GM13977 (cell line): ENCODE results near the gene SEZ6L2.

Source experiments
- DNase-seq: peaks from one replicate; pipeline ENCODE4 v3.0.0; 2012; ENCODE audit warnings: low spot score
- CTCF ChIP-seq: IDR thresholded peaks from 2 replicates; pipeline ENCODE4 v1.5.1; 2012; ENCODE audit warnings: mild to moderate bottlenecking, control low read depth; ENCODE audit not compliant: insufficient read depth; ENCODE audit errors: extremely low read depth, missing control alignments
- in situ Hi-C: fragments of 300-500 bp; cut with MboI; formaldehyde crosslinking; loops from one replicate; pipeline ENCODE4 v1.12.0; 2022; ENCODE audit warnings: low sequenced_read_pairs, low pct_unique_long_range_greater_than_20kb, mixed read lengths, inconsistent platforms; ENCODE audit not compliant: unreplicated experiment

The SEZ6L2 gene

GRCh38 chr16:29909391-29909790 lies 10.0 kb upstream of the SEZ6L2 start:
- in situ Hi-C loops = no loop called here
- no peak for TF ChIP-seq CTCF
- DNase-seq = no peak

- DNase-seq = no peak
- in situ Hi-C loops = no loop called here
- no peak for TF ChIP-seq CTCF
Observed at GRCh38 chr16:29908719-29909220, 9.4 kb upstream of the SEZ6L2 start.

GRCh38 chr16:29907973-29908372 lies 8.6 kb upstream of the SEZ6L2 start:
- no peak for DNase-seq
- no peak for TF ChIP-seq CTCF
- in situ Hi-C loops = no loop called here

GRCh38 chr16:29906520-29907244 lies 7.3 kb upstream of the SEZ6L2 start:
- TF ChIP-seq CTCF = no peak
- DNase-seq = no peak
- in situ Hi-C loops = no loop called here

- in situ Hi-C loops = no loop called here
- no peak for DNase-seq
- no peak for TF ChIP-seq CTCF
Observed at GRCh38 chr16:29905668-29906067, 6.3 kb upstream of the SEZ6L2 start.

GRCh38 chr16:29904947-29905346 lies 5.6 kb upstream of the SEZ6L2 start:
- TF ChIP-seq CTCF = no peak
- in situ Hi-C loops = no loop called here
- no peak for DNase-seq
